Suprapubic skin (tissue), 3 donors: Measurements from ENCODE around the gene NLGN4Y.

Source experiments
- EP300 ChIP-seq: sonication (generic); formaldehyde crosslinking; IDR thresholded peaks from one replicate; pipeline ENCODE4 v1.6.1; 2017; ENCODE audit warnings: antibody characterized with exemption
- TF ChIP-seq, protein P1 (sequence below), 2 donors: fragments of 200-600 bp in 1 of 2; fragments of 450-650 bp in 1 of 2; sonication (generic) in 1 of 2; IDR thresholded peaks; one replicate each; pipeline ENCODE4 v1.5.1; 2016 to 2019; ENCODE audit warnings: antibody characterized with exemption in 2 of 2, mild to moderate bottlenecking in 1 of 2, moderate library complexity in 1 of 2

DNA sequence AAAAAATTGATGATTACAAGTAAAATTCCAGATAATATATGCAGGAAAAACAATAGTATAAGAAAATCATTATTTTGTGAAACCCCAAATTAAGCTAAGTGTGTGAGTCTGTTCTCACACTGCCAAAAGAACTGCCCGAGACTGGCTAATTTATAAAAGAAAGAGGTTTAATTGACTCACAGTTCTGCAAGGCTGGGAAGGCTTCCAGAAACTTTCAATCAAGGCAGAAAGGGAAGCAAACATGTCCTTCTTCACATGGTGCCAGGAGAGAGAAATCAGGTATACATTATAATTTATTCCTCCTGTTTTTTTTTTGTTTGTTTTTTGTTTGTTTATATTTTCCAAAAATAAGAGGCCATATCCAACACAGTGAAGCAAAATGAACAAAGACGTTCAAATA is 276.8 kb downstream of the NLGN4Y start:
- no peak for TF ChIP-seq EP300
- TF ChIP-seq, protein P1, sequence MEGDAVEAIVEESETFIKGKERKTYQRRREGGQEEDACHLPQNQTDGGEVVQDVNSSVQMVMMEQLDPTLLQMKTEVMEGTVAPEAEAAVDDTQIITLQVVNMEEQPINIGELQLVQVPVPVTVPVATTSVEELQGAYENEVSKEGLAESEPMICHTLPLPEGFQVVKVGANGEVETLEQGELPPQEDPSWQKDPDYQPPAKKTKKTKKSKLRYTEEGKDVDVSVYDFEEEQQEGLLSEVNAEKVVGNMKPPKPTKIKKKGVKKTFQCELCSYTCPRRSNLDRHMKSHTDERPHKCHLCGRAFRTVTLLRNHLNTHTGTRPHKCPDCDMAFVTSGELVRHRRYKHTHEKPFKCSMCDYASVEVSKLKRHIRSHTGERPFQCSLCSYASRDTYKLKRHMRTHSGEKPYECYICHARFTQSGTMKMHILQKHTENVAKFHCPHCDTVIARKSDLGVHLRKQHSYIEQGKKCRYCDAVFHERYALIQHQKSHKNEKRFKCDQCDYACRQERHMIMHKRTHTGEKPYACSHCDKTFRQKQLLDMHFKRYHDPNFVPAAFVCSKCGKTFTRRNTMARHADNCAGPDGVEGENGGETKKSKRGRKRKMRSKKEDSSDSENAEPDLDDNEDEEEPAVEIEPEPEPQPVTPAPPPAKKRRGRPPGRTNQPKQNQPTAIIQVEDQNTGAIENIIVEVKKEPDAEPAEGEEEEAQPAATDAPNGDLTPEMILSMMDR (IDR thresholded peaks at IDR 0.05) = no peak
